ENCODE data around the gene FRMD4B.
A peak's percentile ranks its signal among the peaks of the same experiment; 100 is the strongest.

Gene FRMD4B

DNA sequence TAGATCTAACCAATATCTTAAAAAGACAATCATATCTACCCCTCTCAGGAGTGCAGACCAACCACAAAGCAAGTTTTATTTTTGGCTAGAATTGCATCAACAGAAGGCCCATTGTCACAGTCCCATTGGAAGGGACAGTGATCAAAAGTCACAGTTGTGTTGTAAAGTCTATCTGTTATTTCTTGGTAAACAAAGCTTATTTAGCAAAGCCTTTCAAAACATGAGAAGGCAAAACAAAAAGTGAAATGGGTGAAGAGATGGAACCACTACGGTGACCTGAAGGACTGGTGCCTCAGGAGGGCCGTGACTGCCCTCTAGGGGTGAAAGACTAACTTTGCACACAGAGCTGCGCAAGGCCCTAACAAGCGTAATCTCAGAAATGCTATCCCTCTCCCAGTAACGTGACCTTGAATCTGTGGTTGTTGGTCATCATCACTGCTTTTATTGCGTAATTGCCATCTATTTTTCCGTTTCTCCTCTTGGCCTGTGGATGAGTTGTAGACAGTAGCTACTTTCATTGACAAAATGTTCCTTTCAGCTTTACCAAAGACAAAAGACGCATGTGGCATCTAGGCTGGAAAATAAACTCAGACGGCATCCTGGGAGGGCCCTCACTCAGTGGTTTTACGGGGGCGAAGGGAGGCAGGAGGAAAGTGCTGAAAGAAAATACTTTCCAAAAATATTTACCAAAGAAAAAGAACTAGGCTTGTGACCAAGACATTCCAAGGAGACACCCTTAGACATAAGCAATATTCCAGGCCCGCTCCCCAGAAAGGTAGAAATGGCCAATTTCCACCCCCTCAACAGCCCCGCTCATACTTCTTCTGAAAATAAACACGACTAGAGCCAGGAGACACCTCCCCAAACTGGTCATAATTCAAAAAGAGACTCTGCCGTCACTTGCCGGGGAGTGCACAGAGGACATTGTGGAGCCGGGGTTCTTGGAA is 79.4 kb downstream of the FRMD4B start:
- Mint-ChIP-seq H3K4me3 (peak overlapping the region; percentile 31), H3K27ac (peak overlapping the region; percentile 74), H3K36me3 (ENCODE audit: low read depth) (no peaks in the 10 kb centered on the region), H3K4me1 (ENCODE audit: low read depth) (peaks cover 17% of the 10 kb centered on the region), H3K9me3 (no peaks in the 10 kb centered on the region), H3K27me3 (ENCODE audit: low read depth) (no peaks in the 10 kb centered on the region)

DNA sequence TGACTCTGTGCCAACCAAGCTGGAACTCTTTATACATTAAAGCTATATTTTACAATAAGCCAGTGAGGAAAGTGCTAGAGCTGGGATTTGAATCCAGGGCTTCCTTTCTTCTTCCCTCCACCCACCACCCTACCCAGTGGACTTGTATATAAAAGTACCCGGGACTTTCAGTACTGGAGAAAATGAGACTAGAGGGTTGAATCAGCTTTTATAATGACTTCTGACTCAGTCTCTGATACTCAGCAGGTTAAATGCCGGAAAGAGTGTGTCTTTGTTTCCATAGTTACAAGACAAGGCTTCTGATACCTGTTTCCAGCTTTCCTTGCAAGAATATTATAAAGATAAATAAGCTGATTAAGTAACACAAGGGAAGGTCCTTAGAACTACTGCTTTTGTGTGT is 80.9 kb downstream of the FRMD4B start:
- Mint-ChIP-seq H3K36me3 (ENCODE audit: low read depth) (no peaks in the 10 kb centered on the region), H3K9me3 (no peaks in the 10 kb centered on the region), H3K27me3 (ENCODE audit: low read depth) (no peaks in the 10 kb centered on the region), H3K4me1 (ENCODE audit: low read depth) (peaks cover 17% of the 10 kb centered on the region), H3K4me3 (no peak overlapping the region), H3K27ac (no peak overlapping the region)

DNA sequence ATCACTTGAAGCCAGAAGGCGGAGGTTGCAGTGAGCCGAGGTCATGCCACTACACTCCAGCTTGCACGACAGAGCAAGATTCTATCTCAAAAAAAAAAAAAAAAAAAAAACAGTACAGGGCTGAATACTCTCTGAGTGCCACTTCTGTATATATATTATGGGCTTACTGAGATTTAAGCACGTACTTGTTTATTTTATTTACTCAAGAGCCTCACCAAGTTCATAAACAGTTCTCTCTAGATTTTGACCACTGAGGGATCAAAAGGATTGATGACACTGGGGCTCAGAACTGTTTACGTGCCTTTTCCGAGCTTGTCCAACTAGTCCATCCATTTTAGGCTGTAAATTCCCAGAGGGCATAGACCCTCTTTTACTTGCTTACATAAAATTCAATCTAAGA is 81.5 kb downstream of the FRMD4B start:
- Mint-ChIP-seq H3K27me3 (ENCODE audit: low read depth) (no peaks in the 10 kb centered on the region), H3K4me1 (ENCODE audit: low read depth) (peaks cover 17% of the 10 kb centered on the region), H3K27ac (no peak overlapping the region), H3K36me3 (ENCODE audit: low read depth) (no peaks in the 10 kb centered on the region), H3K9me3 (no peaks in the 10 kb centered on the region), H3K4me3 (no peak overlapping the region)

DNA sequence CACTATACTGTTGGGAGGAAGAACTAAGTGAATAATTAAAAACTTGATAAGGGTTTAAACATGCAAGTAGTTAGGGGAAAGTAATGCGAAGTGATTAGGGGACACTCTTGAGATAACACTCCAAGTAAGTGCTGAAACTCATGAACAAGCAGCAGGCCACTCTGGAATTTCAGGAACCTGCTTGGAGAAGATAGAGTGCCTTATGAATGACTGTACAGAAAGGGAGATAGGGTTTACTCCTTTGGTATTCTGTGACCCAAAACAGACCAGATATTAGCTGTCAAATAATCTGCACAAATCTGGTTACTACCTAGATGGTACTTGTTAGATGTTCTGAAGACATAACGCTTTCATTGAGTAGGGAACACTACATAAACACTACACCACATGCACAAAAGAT is 85.6 kb downstream of the FRMD4B start:
- H3K27ac Mint-ChIP-seq = no peak overlapping the region
- no peaks in the 10 kb centered on the region for H3K27me3 Mint-ChIP-seq (ENCODE audit: low read depth)
- peaks cover 5% of the 10 kb centered on the region for H3K4me1 Mint-ChIP-seq (ENCODE audit: low read depth)
- H3K9me3 Mint-ChIP-seq = no peaks in the 10 kb centered on the region
- H3K36me3 Mint-ChIP-seq (ENCODE audit: low read depth) = no peaks in the 10 kb centered on the region
- H3K4me3 Mint-ChIP-seq = no peak overlapping the region

DNA sequence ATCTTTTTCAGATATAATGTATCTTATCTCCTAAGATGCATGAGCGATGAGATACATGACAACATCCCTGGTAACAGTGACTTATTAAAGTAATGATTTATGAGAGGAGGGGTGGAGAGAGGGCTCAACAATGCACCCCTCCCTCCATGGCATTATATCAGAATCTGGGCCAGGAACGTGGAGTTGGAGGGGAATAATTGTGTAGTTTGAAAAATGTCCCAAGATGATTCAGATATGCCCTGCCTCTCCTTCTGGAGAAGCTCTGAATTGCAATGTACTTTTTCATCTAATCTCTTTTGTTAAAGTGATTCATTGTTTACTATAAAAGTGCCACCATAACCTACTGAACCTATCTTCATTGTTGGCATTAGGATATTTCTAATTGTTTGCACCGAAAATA is 86.5 kb downstream of the FRMD4B start:
- no peak overlapping the region for H3K27ac Mint-ChIP-seq
- H3K27me3 Mint-ChIP-seq (ENCODE audit: low read depth) = no peaks in the 10 kb centered on the region
- peaks cover 3% of the 10 kb centered on the region for H3K4me1 Mint-ChIP-seq (ENCODE audit: low read depth)
- H3K9me3 Mint-ChIP-seq = no peaks in the 10 kb centered on the region
- no peaks in the 10 kb centered on the region for H3K36me3 Mint-ChIP-seq (ENCODE audit: low read depth)
- no peak overlapping the region for H3K4me3 Mint-ChIP-seq

DNA sequence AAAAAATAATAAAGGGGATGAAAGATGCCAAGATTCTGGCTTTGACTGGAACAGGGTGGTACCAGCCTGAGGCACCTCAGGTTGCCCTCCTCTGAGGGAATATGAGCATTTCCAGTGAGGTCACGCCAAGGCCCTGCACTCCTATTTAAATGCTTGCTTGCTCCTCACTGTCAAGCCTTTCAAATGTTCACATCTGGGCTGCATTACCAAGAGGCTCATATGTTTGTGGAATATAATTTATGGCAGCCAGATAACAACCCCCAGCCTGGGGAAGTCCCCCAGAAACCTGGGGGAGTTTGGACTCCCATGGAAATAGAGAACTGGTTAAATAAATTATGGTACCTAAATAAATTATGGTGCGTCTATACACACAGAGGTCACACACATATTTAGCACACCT is 88.4 kb downstream of the FRMD4B start:
- Mint-ChIP-seq H3K27me3 (ENCODE audit: low read depth) (no peaks in the 10 kb centered on the region), H3K36me3 (ENCODE audit: low read depth) (no peaks in the 10 kb centered on the region), H3K27ac (no peak overlapping the region), H3K4me3 (no peak overlapping the region), H3K9me3 (no peaks in the 10 kb centered on the region), H3K4me1 (ENCODE audit: low read depth) (no peaks in the 10 kb centered on the region)

DNA sequence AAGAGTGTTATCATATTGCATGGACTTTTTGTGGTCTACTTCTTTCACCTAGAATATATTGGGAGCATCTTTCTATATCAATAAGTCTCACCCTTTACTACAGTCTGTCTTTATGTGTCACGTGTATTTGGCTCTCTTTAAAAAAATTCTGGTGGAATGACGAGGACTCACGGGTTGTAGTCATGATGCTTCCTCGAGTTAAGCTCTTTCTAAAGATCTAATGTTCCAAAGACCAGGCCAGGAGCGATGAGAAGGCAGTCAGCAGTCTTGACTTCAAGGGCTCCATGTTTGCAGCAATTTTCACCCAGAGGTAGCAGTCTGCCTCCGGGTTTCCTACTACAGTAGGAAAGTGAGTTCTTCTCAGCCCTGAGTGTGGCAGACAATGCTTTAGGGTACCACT is 88.9 kb downstream of the FRMD4B start:
- Mint-ChIP-seq H3K4me3 (no peak overlapping the region), H3K36me3 (ENCODE audit: low read depth) (no peaks in the 10 kb centered on the region), H3K9me3 (no peaks in the 10 kb centered on the region)

DNA sequence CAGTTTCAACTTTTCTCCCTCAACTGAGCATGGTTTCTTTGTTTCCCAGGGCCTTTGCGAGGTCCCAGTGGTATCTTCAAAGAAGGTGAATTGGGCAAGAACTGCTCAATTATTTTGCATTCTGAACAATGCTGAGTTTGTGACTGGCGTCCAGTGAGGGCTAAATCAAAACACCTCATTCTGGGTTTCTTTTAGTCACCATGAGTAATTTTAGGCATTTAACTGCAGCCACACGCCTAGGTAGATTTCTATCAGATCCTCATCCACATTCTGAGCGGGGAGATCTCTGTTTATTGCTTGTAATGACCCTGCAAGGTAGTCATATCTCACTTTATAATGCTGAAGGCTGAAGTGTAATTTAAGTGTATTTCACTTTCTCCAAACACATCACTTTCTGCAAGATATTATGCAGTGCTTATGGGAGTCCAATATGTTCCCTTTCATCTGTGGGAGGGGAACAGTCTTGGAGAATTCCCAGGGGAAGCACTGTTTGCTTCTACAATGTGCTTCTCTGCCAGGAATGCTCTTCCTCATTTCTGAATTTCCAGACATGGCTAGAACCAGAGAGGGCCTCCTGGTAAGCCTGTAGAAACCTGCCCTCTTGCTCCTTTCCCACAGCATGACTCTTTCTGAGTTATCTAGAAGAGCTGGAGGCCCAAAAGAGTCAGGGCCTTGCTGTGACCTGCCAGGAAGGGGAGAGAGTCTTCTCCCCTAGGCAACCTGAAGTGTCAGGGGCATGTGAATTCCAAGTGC is 91.7 kb downstream of the FRMD4B start:
- no peaks in the 10 kb centered on the region for H3K9me3 Mint-ChIP-seq
- H3K36me3 Mint-ChIP-seq (ENCODE audit: low read depth) = no peaks in the 10 kb centered on the region
- no peak overlapping the region for H3K4me3 Mint-ChIP-seq
- no peaks in the 10 kb centered on the region for H3K27me3 Mint-ChIP-seq (ENCODE audit: low read depth)
- peaks cover 1% of the 10 kb centered on the region for H3K4me1 Mint-ChIP-seq (ENCODE audit: low read depth)
- H3K27ac Mint-ChIP-seq = no peak overlapping the region

More for the DNA sequence above, 88.9 kb downstream of the FRMD4B start:
- no peaks in the 10 kb centered on the region for H3K4me1 Mint-ChIP-seq (ENCODE audit: low read depth)
- H3K27ac Mint-ChIP-seq = no peak overlapping the region
- no peaks in the 10 kb centered on the region for H3K27me3 Mint-ChIP-seq (ENCODE audit: low read depth)

DNA sequence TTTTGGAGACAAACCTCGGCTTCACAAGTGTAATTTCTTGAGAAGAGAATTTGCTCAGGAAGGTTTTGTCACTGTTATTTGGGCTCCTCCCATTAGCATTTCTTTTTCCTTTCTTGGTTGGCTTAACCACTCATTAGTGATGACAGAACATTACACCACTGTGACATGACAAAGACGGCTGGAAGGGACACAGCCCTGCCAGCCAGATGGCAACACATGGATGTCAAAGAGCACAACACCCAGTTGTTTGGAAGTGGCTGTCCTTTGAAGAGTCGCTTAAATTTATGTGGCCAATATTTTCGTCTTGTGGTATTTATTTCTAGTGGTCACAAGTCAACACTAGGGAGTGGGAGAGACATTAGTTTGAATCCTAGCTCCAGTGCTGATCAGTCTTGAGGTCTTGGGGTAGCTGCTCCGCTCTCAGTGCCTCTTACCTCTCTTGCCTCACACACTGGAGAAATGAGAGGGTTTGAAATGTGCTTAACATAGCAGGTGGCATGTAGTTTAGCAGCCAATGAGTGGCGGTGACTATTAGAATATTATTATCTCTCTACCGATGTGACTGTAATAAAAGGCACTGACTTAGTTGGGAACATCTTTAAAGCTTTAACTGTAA is 92.8 kb downstream of the FRMD4B start:
- Mint-ChIP-seq H3K27me3 (ENCODE audit: low read depth) (no peaks in the 10 kb centered on the region), H3K9me3 (no peaks in the 10 kb centered on the region), H3K27ac (no peak overlapping the region), H3K4me3 (no peak overlapping the region), H3K36me3 (ENCODE audit: low read depth) (no peaks in the 10 kb centered on the region), H3K4me1 (ENCODE audit: low read depth) (peaks cover 10% of the 10 kb centered on the region)

DNA sequence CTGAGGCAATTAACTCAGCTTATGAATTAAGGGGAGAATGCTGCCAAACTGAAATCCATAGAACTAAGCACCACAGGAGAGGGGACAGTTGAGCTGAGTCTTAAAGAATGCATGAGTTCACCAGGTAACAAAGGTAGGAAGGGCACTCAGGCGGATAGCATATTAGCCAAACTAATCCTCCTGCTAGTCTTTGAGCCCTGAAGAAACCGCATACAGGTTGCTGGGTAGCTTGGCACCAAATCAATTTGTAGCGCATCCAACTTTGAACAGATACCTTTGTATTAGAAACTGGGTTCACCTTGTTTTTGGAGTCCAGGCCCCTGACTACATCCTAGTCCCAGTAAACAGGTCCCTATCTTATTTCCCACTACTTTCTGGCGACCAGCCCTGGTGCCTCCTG is 93.7 kb downstream of the FRMD4B start:
- Mint-ChIP-seq H3K27ac (no peak overlapping the region), H3K9me3 (no peaks in the 10 kb centered on the region), H3K4me1 (ENCODE audit: low read depth) (peaks cover 11% of the 10 kb centered on the region), H3K4me3 (no peak overlapping the region), H3K27me3 (ENCODE audit: low read depth) (no peaks in the 10 kb centered on the region), H3K36me3 (ENCODE audit: low read depth) (no peaks in the 10 kb centered on the region)

DNA sequence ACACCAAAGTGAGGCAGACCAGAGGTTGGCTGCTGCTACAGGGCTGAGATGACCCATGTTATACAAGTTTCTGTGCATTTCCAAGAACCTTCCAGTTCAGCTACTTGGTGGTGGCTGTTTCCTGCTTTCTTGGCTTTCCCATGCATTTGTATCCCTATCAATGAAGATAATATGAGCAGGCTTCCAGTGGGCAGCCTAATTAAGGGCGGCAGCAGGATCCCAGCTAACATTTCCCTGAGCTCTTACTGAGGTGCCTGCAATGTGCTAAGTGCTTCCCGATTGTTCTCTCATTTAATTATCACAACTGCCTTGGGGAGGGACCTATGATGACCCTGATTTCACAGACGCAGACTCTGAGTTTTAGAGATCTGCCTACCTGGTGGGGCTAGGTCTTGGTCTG is 95.5 kb downstream of the FRMD4B start:
- H3K9me3 Mint-ChIP-seq = no peaks in the 10 kb centered on the region
- H3K4me1 Mint-ChIP-seq (ENCODE audit: low read depth) = peaks cover 11% of the 10 kb centered on the region
- H3K36me3 Mint-ChIP-seq (ENCODE audit: low read depth) = no peaks in the 10 kb centered on the region
- no peak overlapping the region for H3K27ac Mint-ChIP-seq
- no peaks in the 10 kb centered on the region for H3K27me3 Mint-ChIP-seq (ENCODE audit: low read depth)
- no peak overlapping the region for H3K4me3 Mint-ChIP-seq

DNA sequence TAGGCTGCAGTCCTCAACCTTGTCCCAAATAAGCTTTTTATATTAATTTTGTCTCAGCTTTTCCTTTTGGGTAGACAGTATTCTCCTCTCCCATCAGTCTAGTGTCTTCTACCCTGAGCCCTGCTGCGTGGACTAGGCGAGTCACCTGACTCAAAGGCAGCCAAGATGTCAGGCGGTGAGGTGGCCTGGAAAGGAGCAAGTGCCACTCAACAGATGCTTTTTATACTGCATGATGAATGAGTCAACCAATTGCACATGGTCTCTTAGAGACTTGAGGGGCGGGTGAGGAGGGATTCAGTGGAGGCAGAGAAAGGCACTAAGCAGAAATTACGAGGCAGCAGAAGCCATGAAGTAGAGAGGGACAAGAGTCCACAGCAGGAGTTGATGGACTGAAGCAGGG is 95.9 kb downstream of the FRMD4B start:
- H3K27me3 Mint-ChIP-seq (ENCODE audit: low read depth) = no peaks in the 10 kb centered on the region
- H3K9me3 Mint-ChIP-seq = no peaks in the 10 kb centered on the region
- no peak overlapping the region for H3K4me3 Mint-ChIP-seq
- H3K36me3 Mint-ChIP-seq (ENCODE audit: low read depth) = no peaks in the 10 kb centered on the region
- peaks cover 11% of the 10 kb centered on the region for H3K4me1 Mint-ChIP-seq (ENCODE audit: low read depth)
- H3K27ac Mint-ChIP-seq = no peak overlapping the region

DNA sequence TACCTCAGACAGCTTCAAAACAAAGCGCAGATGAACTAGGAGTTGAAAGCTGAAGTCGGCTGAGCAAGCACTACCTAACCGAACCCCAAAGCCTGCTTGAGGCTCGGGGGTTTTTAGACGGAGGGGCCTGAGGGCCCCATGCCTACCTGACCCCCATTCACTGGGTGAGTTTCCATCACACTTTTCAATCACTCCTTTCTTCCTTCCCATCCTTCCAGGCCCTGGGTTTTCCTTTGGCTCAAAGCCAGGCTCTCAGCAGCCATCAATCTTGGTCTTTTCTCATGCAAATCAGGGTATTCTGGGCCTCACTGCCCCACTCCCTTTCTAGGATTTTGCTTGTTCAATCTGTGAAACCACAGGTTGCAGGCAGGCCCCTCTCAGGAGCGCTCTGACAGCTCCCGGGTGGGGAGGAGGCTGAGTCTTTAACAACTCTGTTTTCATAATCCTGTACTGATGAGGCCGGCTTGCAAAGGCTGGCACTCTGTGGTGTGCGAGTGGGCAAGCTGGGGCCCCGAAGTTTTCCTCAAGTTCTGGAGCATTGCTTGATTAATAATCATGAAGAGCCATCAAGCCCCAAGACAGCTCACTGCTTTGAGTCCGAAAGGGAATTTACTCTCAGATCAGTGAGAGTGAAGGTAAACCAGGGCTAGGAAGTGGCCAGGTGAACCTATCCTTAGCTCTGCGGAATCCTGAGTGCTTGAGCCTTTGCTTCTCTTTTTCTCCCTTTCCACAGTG is 97.6 kb downstream of the FRMD4B start:
- Mint-ChIP-seq H3K4me1 (ENCODE audit: low read depth) (peaks cover 11% of the 10 kb centered on the region), H3K36me3 (ENCODE audit: low read depth) (no peaks in the 10 kb centered on the region), H3K4me3 (peak overlapping the region; percentile 39), H3K27me3 (ENCODE audit: low read depth) (no peaks in the 10 kb centered on the region), H3K27ac (peak overlapping the region; percentile 65), H3K9me3 (no peaks in the 10 kb centered on the region)

DNA sequence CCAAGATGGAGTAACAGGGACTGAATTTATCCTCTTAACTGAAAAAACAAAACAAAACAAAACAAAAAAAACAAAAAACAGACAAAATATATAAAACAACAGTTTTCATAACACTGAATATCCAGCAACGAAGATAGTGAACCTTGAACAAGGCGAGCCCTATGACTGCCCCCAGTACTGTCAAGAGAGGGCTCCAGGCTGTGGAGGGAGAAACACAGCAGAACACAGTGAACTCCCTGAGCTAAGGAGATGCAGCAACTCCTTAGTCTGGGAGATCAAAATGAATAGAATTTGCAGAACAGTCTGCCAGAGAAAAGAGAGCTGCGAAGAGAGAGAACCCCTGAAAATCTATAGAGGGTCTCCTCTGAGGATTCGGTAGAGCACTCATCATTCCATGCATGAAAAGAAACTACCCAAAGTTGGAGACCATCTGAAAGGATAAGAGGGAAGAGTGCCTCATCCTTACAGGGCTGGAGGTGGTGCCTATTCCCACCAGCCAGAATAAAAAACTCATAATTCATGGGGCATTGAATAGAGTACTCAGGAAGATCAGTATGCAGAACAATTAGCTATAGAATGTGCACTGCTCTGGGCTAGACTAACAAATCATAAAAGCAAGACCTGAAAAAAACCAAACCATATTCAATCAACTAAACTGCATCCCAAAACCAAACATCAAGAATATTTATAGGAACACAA is 101.8 kb downstream of the FRMD4B start:
- Mint-ChIP-seq H3K36me3 (ENCODE audit: low read depth) (no peaks in the 10 kb centered on the region), H3K4me1 (ENCODE audit: low read depth) (peaks cover 18% of the 10 kb centered on the region), H3K27me3 (ENCODE audit: low read depth) (no peaks in the 10 kb centered on the region), H3K9me3 (no peaks in the 10 kb centered on the region), H3K27ac (no peak overlapping the region), H3K4me3 (no peak overlapping the region)

Data from T-helper 1 cell treated with Interleukin-12 subunit alpha and Interleukin-12 subunit beta and Interleukin-4 antibody, amounts not matched to agents 30 μg/mL and 1 μg/mL, for 36 hours (primary cell).